ENCODE measurements around the gene ZDHHC11B.
"Not testable (repeated sequence)": the region's sequence is repeated elsewhere in the genome, so short reads cannot be mapped to it uniquely, and the experiment has no call there.

Gene ZDHHC11B, protein sequence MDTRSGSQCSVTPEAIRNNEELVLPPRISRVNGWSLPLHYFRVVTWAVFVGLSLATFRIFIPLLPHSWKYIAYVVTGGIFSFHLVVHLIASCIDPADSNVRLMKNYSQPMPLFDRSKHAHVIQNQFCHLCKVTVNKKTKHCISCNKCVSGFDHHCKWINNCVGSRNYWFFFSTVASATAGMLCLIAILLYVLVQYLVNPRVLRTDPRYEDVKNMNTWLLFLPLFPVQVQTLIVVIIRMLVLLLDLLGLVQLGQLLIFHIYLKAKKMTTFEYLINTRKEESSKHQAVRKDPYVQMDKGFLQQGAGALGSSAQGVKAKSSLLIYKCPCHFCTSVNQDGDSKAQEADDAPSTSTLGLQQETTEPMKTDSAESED

DNA sequence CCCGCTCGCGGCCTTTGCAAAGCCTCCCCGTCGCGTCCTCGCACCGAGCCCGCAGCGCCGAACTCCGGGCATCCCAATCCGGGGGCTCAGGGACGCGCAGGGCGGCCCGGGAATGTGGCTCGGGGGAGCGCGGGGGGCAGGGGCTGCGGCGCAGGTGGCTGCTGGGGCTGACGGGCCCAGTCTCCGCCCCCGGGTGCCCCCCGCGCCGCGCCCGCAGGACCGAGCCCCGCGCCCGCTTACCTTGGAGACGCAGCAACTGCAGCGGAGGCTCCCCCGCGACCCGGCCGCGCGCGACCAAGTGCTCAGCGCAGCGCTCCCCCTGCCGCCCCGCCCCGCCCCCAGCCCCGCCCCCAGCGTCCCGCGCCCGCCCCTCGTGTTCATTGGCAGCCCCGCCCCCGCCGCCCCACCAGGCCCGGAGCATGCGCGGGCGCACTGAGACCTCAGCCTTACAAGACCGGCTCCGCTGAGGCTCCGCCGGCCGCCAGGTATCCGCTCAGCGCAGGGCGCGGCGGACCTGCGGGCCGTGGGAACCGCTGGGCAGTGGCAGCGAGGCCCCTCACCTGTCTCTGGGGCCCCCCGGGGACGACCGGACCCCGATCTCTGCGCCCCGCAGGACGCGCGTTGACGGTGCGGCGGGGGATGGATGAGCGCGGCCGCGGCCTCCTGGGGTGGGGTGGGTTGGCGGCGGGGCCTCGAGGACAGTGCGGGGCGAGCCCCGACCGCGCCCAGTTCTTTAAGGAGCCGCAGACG, at the start of gene ZDHHC11B:
TSS of gene ZDHHC11B (minus strand) at position 302 of the 750 bp plus-strand sequence. CDS start 17,810 bp downstream, outside the sequence.
- in situ Hi-C loops (cut with HindIII; ENCODE audit: low sequenced_read_pairs) = not testable (repeated sequence)

DNA sequence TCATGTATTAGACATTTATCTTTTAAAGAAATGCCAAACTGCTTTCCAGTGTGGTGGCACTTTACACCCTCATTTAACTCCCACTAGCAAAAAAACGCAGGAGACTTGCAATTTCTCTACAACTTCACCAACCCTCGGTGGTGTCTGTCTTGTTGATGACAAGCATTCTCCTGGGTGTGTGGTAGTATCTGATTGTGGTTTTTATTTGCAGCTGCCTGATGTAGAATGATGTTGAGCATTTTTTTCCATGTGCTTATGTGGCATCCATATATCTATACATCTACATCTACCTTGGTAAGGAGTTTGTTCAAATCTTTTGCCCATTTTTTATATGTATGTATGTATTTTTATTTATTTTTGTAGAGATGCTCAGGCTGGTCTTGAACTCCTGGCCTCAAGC, 49.5 kb upstream of the ZDHHC11B start:
- in situ Hi-C loops (cut with HindIII; ENCODE audit: low sequenced_read_pairs) = not testable (repeated sequence)

DNA sequence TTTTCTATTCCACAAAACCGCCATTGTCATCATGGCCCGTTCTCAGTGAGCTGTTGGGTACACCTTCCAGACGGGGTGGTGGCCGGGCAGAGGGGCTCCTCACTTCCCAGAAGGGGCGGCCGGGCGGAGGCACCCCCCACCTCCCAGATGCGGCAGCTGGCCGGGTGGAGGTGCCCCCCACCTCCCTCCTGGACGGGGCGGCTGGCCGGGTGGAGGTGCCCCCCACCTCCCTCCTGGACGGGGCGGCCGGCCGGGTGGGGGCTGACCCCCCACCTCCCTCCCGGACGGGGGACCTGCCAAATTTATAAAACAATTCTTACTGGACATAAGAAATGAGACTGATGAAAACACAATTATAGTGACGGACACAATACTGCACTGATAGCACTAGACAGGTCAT, 43.7 kb upstream of the ZDHHC11B start:
- in situ Hi-C loops (cut with HindIII; ENCODE audit: low sequenced_read_pairs) = not testable (repeated sequence)

DNA sequence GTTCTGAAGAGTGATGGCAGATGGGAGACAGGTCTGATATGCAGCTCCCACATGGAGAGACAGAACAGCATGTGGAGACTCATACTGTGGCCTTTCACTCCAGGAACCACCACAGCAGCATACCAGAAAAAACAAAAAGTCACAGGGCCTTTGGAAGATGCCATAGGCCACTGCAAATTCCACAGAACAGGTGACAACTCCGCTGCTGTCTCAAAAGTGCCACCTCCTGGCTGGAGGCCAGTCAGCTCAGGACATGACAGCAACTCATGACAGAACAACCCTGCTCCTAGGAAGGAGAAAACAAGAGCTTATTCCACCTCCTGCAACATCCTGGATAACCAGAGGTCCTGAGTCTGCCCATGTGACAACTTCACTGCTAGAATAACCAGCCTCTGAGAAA, 41.0 kb upstream of the ZDHHC11B start:
- in situ Hi-C loops (cut with HindIII; ENCODE audit: low sequenced_read_pairs) = not testable (repeated sequence)

DNA sequence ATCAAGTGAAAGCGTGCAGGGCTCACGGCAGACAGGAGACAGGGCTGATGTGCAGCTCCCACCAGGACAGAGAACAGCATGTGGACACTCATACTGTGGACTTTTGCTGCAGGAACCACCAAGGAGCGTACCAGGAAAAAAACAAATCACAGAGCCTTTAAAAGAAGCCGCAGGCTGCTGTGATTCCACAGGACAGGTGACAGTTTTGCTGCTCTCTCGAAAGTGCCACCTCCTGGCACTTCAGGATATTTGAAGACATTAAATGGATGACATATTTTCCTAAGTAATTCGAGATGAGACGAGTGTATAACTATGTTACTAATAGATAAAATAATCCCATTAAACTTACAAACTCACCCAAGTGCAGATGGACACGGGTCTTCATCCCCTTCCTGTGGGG, 37.0 kb upstream of the ZDHHC11B start:
- in situ Hi-C loops (cut with HindIII; ENCODE audit: low sequenced_read_pairs) = no loop called here

DNA sequence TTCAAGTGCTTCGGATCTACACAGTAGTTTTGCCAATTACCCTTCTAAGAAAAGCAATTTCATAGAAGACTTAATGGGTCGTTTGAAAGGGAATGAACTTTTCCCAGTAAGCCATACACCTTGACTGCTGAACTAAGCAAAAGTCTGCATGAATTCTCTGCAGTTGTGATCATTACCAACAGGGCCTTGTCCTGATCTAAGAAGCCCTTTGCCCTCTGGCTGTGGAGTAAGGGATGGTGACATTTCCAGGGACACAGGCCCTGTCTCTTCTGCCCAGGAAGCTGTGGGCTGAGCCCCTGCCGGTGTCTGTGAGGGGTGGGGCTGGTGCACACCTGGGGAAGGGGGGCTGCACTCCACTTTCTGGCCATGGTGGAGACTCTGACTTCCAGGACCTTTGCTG, 35.7 kb upstream of the ZDHHC11B start:
- in situ Hi-C loops (cut with HindIII; ENCODE audit: low sequenced_read_pairs) = no loop called here

DNA sequence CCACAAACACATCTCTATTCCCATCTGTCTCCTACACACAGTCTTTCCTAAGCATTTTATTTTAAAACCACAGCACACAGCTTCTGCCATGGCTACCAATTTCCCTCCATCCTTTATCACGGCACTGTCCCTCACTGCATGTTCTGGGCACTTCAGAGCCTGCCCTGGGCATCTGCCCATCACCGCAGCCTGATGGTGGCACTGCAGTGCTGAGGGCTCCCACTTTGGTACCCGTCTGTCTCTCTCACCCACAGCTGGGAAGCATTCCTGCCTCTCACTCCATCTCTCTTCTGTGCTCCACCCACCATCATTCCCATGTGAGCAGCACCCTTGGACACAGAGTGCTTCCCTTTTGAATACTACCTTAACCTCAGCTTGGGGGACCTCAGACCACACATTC, 34.5 kb upstream of the ZDHHC11B start:
- in situ Hi-C loops (cut with HindIII; ENCODE audit: low sequenced_read_pairs) = no loop called here

DNA sequence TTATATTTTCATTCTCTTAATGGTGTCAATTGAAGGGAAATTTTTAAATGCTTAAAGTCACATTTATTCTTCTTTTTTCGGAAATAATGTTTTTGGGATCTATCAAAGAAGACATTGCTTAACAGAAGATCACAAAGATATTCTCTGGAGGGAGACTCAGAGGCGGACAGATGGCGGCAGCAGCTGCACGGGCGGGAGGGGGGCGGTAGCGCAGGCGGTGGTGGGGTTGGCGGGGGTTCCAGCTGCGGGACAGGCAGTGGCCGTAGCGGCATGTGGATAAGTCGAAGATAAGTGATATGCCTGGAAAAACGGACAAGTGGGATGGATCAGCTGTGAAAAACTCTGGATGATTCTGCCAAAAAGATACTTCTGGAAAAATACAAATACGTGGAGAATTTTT, 31.6 kb upstream of the ZDHHC11B start:
- in situ Hi-C loops (cut with HindIII; ENCODE audit: low sequenced_read_pairs) = no loop called here

DNA sequence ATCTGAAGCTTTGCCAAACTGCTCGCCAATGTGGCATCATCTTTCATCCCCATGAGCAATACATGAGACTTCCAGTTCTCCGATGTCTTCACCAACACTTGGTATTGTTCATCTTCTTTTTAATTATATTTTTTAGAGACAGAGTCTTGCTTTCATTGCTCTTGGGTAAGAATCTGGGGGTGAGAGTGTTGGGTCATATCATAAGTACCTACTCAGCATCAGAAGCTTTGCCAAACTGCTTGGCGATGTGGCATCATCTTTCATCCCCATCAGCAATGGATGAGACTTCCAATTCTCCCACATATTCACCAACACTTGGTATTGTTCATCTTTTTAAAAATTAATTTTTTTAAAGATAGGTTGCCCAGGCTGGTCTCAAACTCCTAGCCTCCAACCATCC, 30.9 kb upstream of the ZDHHC11B start:
- in situ Hi-C loops (cut with HindIII; ENCODE audit: low sequenced_read_pairs) = no loop called here

DNA sequence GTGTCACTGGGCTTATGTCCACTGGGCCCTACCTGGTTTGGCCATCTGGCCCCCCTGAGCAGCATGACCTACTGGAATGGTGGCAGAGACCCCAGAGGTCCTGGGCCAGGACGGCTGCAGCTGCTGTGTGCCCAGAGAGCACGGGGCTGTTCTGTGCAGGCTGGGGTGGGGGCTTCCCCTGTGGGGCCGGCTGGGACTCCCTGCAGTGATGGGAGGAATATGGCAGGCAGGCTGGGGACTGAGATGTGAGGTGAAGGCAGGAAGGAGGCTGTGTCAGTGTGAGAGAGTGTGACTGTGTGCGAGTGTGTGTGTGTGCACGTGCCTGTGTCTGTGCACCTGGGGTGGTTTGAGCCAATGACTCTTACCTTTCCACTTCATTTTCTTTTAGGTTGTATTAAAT, 29.0 kb upstream of the ZDHHC11B start:
- in situ Hi-C loops (cut with HindIII; ENCODE audit: low sequenced_read_pairs) = not testable (repeated sequence)

DNA sequence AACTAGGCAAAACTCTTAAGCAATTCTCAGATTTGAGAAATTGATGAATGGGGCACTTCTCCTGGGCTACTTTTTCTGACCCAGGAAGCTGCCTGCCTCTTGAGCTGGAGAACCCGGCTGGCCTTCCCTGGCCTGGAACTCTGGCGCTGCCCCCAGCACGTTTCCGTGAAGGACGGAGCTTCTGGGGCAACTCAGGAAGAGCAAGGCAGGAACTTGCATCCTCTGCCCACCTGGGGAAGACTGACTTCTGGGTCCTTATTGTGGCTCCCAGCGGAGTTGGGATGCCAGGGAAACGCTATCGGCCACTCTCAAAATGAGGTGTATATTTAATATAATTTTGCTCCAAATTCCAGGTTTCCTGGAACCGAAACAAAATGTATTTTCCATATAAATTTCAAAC, 26.9 kb upstream of the ZDHHC11B start:
- in situ Hi-C loops (cut with HindIII; ENCODE audit: low sequenced_read_pairs) = not testable (repeated sequence)

DNA sequence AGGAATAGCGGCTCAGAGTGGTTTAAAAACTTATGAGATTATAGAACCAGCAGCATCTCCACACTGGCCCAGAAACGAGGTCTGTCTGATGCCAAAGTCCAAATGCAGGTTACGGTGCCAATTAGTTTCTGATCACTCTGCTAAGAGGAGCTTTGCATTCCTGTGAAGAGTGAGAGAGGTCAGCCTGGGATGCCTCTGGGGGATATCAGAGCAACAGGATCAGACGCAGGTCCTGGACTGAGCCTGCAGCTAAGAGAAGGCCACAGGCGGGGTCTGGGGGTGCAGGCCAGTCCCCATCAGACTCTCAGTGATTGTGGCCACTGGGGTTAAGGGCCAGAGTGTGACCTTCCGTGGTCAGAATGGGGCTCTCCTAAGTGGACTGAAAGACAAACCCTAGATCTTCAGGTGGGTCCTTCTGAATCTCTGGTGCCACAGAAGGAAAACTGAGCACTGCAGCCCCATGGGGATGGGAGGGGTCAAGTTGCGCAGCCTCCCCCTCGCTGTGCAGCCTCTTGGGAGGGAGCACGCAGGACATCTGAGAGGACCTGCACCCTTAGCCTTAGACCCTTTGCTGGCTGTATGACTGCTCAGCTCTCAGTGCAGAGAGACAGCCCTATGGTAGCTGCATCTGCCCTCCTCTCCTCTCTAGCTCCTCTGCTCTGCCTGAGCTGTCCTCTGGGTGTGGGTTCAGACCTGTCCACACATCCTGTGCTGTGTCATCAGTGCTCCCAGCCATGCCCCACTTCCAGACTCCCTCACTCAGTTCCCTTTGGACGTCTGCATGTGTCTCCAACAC, 23.4 kb upstream of the ZDHHC11B start:
- in situ Hi-C loops (cut with HindIII; ENCODE audit: low sequenced_read_pairs) = not testable (repeated sequence)

DNA sequence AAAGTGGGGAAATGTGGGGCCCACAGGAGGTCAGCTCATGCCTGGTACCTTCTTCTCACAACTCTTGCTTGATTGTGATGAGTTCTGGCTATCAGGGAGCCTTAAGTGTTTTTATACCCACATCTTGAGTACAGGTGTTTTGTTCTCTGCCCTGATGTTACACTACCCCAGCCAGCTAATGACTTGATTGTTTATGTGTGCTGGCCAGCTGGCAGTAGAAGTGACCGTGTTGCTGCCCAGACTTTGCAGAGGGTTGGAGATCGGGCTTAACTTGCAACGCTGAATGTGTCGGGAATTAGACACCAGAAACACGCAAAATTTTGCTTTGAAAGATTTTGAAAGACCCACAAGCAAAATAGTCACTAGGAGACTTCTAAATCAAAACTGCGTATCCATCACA, 16.9 kb upstream of the ZDHHC11B start:
- in situ Hi-C loops (cut with HindIII; ENCODE audit: low sequenced_read_pairs) = no loop called here

DNA sequence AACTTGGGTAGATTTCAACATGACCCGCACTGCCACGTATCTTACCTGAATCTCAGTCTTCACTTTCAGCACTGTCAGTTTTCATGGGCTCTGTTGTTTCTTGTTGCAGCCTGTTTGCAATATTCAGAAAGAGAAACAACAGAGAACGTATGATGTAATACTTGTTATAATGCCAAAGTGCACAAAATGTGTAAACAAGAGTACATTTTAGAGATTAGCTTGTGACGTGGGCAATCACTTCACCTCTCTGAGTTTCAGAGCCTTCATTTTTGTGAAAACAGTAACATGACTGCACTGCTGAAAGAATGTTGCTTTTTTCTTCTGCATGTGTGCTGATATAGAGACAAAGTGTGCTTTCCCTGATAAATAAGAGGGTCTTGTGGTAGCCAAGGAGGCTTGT, 16.5 kb upstream of the ZDHHC11B start:
- in situ Hi-C loops (cut with HindIII; ENCODE audit: low sequenced_read_pairs) = not testable (repeated sequence)

DNA sequence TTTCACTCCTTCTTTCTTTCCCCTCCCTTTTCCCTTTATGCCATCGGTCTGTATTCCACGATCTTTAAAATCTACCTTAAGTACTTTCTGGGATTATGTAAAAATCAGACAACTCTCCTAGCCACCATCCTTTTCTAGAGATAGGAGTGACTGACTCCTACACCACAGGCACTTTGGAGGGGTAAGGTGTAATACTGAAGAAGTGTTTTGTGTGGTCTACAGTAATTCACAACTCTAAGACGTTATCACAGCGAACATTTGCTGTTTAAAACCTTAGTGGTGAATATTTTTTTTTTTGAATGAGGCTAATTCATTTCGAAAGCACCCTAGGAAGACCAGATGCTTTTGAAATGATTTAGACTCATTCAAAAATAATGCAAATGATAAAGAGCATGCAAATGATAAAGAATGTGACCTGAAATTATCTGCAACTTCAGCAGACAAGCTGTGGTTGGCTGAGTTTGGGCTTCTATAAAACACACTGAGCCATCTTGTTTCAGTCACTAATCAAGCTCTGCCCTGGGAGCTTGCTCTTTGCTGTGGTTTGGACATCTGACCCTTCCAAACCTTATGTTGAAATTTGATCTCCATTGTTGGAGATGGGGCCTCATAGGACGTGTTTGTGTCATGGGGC, 14.1 kb upstream of the ZDHHC11B start:
- in situ Hi-C loops (cut with HindIII; ENCODE audit: low sequenced_read_pairs) = not testable (repeated sequence)

DNA sequence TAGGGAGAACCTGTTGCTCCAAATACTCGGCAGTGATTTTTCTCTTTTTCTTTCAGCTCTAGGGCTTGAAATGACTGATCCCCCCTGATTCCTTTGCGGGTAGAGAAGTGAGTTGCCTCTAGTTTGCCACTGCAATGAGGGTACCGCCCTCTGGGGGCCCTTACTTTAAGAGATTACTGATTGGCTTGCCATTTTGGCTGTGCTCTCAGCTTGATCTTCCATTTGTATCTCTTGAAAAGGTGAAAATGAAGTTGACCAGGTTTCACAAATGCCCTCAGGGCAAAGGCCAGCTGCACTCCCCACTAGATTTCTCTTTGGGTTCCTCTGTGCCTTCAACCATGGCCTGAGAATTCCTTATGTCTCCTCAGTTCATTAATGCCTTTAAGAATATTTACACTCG, 13.5 kb upstream of the ZDHHC11B start:
- in situ Hi-C loops (cut with HindIII; ENCODE audit: low sequenced_read_pairs) = not testable (repeated sequence)

DNA sequence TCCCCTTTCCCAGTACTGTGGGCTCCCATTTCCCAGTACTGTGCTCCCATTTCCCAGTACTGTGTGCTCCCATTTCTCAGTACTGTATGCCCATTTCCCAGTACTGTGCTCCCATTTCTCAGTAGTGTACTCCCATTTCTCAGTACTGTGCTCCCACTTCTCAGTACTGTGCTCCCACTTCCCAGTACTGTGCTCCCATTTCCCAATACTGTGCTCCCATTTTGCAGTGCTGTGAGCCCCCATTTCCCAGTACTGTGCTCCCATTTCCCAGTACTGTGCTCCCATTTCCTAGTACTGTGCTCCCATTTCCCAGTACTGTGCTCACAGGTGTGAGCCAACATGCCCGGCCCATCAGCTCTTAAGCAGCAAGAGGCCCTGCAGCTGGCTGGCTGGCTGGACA, 11.3 kb upstream of the ZDHHC11B start:
- in situ Hi-C loops (cut with HindIII; ENCODE audit: low sequenced_read_pairs) = not testable (repeated sequence)

DNA sequence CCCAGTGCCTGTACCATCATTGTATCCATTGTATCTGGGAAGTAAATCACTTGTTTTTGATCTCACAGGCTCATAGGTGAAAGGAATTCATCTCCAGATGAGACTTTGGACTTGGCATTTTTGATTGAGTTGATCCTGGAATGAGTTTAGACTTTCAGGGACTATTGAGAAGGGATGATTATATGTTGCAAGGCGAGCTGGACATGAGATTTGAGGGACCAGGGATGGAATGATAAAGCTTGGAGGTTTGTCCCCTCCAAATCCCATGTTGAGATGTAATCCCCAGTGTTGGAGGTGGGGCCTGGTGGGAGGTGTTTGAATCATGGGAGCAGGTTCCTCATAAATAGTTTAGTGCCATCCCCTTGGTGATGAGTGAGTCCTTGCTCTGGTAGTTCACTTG, 10.4 kb upstream of the ZDHHC11B start:
- in situ Hi-C loops (cut with HindIII; ENCODE audit: low sequenced_read_pairs) = not testable (repeated sequence)

DNA sequence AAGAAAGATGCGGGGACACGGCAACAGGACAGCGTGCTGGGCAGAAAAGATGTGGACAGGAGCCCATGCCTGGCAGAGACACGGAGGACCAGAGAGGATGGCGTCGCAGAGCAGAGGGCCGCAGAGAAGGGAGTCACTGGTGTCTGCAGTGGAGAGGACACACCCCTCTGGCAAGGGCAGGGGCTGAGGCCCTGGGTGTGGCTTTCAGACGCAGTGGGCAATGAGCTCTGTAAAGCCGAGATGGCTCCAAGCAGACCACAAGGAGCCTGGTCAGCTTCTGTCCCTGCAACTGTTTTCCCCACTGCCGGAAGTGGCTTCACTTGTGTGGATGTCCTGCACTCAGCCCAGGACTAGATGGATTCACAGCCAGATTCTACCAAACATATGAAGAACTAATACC, 4.2 kb upstream of the ZDHHC11B start:
- in situ Hi-C loops (cut with HindIII; ENCODE audit: low sequenced_read_pairs) = not testable (repeated sequence)

DNA sequence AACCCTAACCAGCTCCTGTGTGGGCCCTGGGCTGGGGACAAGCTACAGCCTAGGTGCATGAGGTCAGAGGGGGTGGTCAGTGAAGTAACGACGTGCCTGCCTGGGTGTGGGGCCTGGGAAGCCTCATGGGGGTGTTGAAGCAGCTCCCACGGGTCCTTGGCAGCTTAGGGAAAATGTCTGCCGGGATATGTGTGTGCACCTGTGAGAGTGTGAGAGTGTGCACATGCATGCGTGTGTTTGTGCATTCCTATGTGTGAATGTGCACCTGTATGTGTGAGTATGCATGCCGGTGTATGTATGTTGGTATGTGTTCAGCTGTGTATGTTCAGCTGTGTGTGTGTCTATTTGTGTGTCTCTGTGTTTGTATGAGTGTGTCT, 3.3 kb upstream of the ZDHHC11B start:
- in situ Hi-C loops (cut with HindIII; ENCODE audit: low sequenced_read_pairs) = not testable (repeated sequence)

DNA sequence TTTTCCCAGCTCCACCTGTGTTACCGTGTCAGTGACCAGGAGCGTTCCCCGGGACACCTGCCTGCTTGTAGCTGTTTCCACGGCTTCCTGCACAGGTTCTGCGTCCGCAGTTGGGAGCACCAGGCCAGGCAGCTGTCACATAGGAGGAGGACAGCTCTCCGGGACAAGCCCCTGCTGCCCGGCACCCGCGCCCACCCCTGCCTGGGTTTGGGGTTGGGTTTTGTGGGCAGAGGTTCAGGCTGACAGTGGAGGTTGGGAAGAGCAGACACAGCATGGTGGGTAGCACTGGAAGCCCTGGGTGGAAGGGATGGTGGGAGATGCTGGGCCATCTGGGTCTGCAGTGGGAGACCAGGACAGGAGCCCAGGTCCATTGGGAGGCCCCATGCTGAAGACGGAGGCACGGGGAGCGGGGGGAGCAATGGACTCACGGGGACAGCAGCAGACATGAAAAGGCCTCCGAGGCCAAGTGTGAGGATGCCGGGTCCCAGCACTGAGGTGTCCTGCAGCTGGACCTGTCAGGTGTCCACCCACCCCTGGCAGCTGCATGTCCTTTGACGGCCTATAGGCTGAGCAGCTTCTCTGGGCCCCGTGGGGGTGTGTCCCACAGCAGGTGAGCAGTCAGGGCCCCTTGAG, 2.8 kb upstream of the ZDHHC11B start:
- in situ Hi-C loops (cut with HindIII; ENCODE audit: low sequenced_read_pairs) = not testable (repeated sequence)

Measured in endothelial cell of hepatic sinusoid (primary cell).